PFSK-1 (cell line): ENCODE data around the gene ABCC8.

ENCODE experiments used
- POLR2AphosphoS5 ChIP-seq: IDR thresholded peaks from 2 replicates; pipeline ENCODE4 v1.6.1; 2012; ENCODE audit warnings: low read depth, mild to moderate bottlenecking, control low read depth, low read length, moderate library complexity
- TAF1 ChIP-seq: IDR thresholded peaks from 2 replicates; pipeline ENCODE4 v1.6.1; 2012; ENCODE audit warnings: low read length, control low read depth, borderline replicate concordance; ENCODE audit not compliant: insufficient read depth

- TF ChIP-seq POLR2AphosphoS5 (no peak), TAF1 (no peak)
Measured at GRCh38 chr11:17405232-17406005, 71.2 kb downstream of the ABCC8 start.
